ENCODE data around the gene TRABD2B. TPM values are rescaled to one million over a fixed set of nuclear protein-coding genes. Genes with fewer than 3 reads are reported as not detected.

The TRABD2B gene
- total RNA-seq, 1 donor from 2014 or later: 0.92 TPM

DNA sequence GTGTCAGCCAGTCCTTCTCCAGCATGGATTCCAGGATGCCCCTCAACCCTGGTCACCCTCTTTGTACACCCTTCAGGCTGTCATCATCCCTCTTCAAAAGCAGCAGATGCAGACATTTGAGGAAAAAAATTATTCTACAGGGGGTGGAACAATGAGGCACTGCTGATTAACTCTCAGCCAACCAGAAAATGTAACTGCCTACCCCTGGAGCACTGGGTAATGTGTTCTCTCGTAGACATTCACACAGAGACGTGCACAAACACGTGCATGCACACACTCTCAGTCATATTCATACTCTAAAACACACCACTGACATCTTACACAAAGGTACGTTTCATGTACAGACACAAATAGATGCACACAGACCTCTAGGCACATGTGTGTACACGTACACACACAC, 175.4 kb downstream of the TRABD2B start:
- no peaks in the 10 kb centered on the region for H3K27me3 ChIP-seq (ENCODE audit: control insufficient read depth, insufficient read depth, low read length)
- H3K36me3 ChIP-seq (ENCODE audit: control insufficient read depth, insufficient read depth, low read length): no peaks in the 10 kb centered on the region
- no peak overlapping the region for H3K4me3 ChIP-seq (ENCODE audit: low read depth, low read length)
- DNase-seq (ENCODE audit: low read depth): no peak
- TF ChIP-seq CTCF (IDR thresholded peaks at IDR 0.05; ENCODE audit: insufficient read depth, low read length, poor library complexity, severe bottlenecking): no peak

DNA sequence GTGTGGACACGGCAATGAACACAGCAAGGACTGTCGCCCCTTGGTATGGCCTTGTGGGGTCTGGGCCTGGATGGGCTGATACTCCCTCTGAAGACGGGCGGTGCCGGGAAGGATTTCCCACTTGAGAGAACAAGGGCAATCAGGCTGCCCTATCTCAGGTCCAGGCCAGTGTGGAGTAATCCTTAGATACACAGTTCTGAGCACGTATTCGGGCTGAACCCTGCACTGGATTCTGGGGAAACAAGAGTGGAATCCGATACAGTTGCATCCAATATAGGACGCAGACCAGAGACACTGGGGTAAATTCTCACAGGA, 177.7 kb downstream of the TRABD2B start:
- DNase-seq (ENCODE audit: low read depth): no peak
- no peak for TF ChIP-seq CTCF (IDR thresholded peaks at IDR 0.05; ENCODE audit: insufficient read depth, low read length, poor library complexity, severe bottlenecking)
- H3K27me3 ChIP-seq (ENCODE audit: control insufficient read depth, insufficient read depth, low read length): no peaks in the 10 kb centered on the region

GRCh38 chr1:47818682-47819573, 178.3 kb downstream of the TRABD2B start:
- no peaks in the 10 kb centered on the region for H3K27me3 ChIP-seq (ENCODE audit: control insufficient read depth, insufficient read depth, low read length)
- DNase-seq (ENCODE audit: low read depth): no peak
- H3K36me3 ChIP-seq (ENCODE audit: control insufficient read depth, insufficient read depth, low read length): no peaks in the 10 kb centered on the region
- no peak for TF ChIP-seq CTCF (IDR thresholded peaks at IDR 0.05; ENCODE audit: insufficient read depth, low read length, poor library complexity, severe bottlenecking)
- no peak overlapping the region for H3K4me3 ChIP-seq (ENCODE audit: low read depth, low read length)

More for the DNA sequence above, 177.7 kb downstream of the TRABD2B start:
- Histone ChIP-seq H3K36me3 (ENCODE audit: control insufficient read depth, insufficient read depth, low read length) (no peaks in the 10 kb centered on the region), H3K4me3 (ENCODE audit: low read depth, low read length) (no peak overlapping the region)

- no peak overlapping the region for H3K4me3 ChIP-seq (ENCODE audit: low read depth, low read length)
- TF ChIP-seq CTCF (IDR thresholded peaks at IDR 0.05; ENCODE audit: insufficient read depth, low read length, poor library complexity, severe bottlenecking): no peak
- H3K36me3 ChIP-seq (ENCODE audit: control insufficient read depth, insufficient read depth, low read length): no peaks in the 10 kb centered on the region
- DNase-seq (ENCODE audit: low read depth): no peak
- H3K27me3 ChIP-seq (ENCODE audit: control insufficient read depth, insufficient read depth, low read length): no peaks in the 10 kb centered on the region
Observed at GRCh38 chr1:47817861-47818260, 179.3 kb downstream of the TRABD2B start.

GRCh38 chr1:47816325-47817071, 180.7 kb downstream of the TRABD2B start:
- TF ChIP-seq CTCF (IDR thresholded peaks at IDR 0.05; ENCODE audit: insufficient read depth, low read length, poor library complexity, severe bottlenecking): no peak
- Histone ChIP-seq H3K4me3 (ENCODE audit: low read depth, low read length) (no peak overlapping the region), H3K36me3 (ENCODE audit: control insufficient read depth, insufficient read depth, low read length) (no peaks in the 10 kb centered on the region), H3K27me3 (ENCODE audit: control insufficient read depth, insufficient read depth, low read length) (no peaks in the 10 kb centered on the region)
- DNase-seq (ENCODE audit: low read depth): no peak

Data from kidney epithelial cell (primary cell).